Activated effector memory CD4-positive, alpha-beta T cell treated with Interleukin-2 at 50 U/mL for 16 hours (primary cell): ENCODE measurements around the gene CST9.
"Not testable (repeated sequence)": the region's sequence is repeated elsewhere in the genome, so short reads cannot be mapped to it uniquely, and the experiment has no call there.

Source experiments
- DNase-seq: peaks from one replicate; pipeline ENCODE4 v3.0.0-alpha.2; 2020

CST9 gene

GRCh38 chr20:23585808-23586734 lies 19.6 kb downstream of the CST9 start:
- DNase-seq: no peak

GRCh38 chr20:23585449-23585807 lies 20.3 kb downstream of the CST9 start:
- no peak for DNase-seq

GRCh38 chr20:23584434-23585199 lies 21.1 kb downstream of the CST9 start:
- no peak for DNase-seq

GRCh38 chr20:23583526-23583925 lies 22.2 kb downstream of the CST9 start:
- DNase-seq: no peak

GRCh38 chr20:23582293-23582692 lies 23.4 kb downstream of the CST9 start:
- DNase-seq: no peak

- DNase-seq: not testable (repeated sequence)
These were observed 23.9 kb downstream of the CST9 start for GRCh38 chr20:23581833-23582232.

GRCh38 chr20:23574977-23575376 lies 30.7 kb downstream of the CST9 start:
- no peak for DNase-seq

GRCh38 chr20:23570178-23570760 lies 35.4 kb downstream of the CST9 start:
- DNase-seq: no peak

GRCh38 chr20:23569570-23569969 lies 36.1 kb downstream of the CST9 start:
- no peak for DNase-seq

- DNase-seq: no peak
These were observed 36.8 kb downstream of the CST9 start for GRCh38 chr20:23568971-23569330.

GRCh38 chr20:23568320-23568970 lies 37.3 kb downstream of the CST9 start, which contains the start of gene CST9L:
Gene CST9L (minus strand): TSS chr20:23568484. CDS start chr20:23568450, 34 bp downstream.
- no peak for DNase-seq

GRCh38 chr20:23566199-23566932 lies 39.4 kb downstream of the CST9 start:
- no peak for DNase-seq

GRCh38 chr20:23565503-23566045 lies 40.1 kb downstream of the CST9 start:
- DNase-seq: no peak

GRCh38 chr20:23564927-23565326 lies 40.8 kb downstream of the CST9 start:
- no peak for DNase-seq

GRCh38 chr20:23562721-23563342 lies 42.9 kb downstream of the CST9 start:
- DNase-seq: no peak

- DNase-seq: no peak
These were observed 51.3 kb downstream of the CST9 start for GRCh38 chr20:23554401-23554800.
